Measurements from ENCODE around the gene UBAC2. TPM values are rescaled to one million over a fixed set of nuclear protein-coding genes. Genes with fewer than 3 reads are reported as not detected.

UBAC2 gene
- total and polyA plus RNA-seq, 2 of the 8 experiments (the other 6 are each of a cell fraction or from before 2014, with no cell fraction given) = 75.9 to 76.9 TPM

DNA sequence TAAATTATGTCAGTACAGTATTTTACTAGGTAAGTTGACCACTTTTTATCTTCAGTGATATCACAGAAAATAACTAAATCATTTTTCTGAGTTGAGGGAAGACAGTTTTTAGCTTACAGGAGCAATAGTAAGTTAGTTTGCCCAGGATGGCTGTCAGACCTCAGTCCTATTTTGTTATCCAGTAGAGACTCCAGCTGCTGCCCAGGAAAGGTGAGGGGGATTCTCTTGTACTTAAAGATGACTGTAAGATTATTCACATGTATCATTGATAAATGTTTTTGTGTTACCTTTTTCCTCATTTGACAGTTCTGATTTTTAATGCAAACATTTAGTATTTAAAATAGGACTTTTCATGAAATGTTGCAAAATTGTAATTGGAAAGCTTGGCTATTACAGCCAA is 121.1 kb downstream of the UBAC2 start (continued):
- no peak for TF ChIP-seq EP300 (IDR thresholded peaks at IDR 0.05; ENCODE audit: borderline replicate concordance in 1 of 2, low read depth in 2 of 2, low read length in 2 of 2)
